Fibroblast of the aortic adventitia (primary cell): ENCODE data around the gene SH3TC1. TPM values are rescaled to one million over a fixed set of nuclear protein-coding genes. Genes with fewer than 3 reads are reported as not detected.

Experiments
- DNase-seq: peaks from one replicate; pipeline ENCODE4 v3.0.0-alpha.2; 2010; ENCODE audit warnings: low read depth
- H3K4me3 ChIP-seq: 2 replicates; pipeline ENCODE4 v1.5.1; 2011; ENCODE audit warnings: low read depth, mild to moderate bottlenecking, control low read depth, low read length, moderate library complexity
- CTCF ChIP-seq: IDR thresholded peaks from 2 replicates; pipeline ENCODE4 v1.5.1; 2011; ENCODE audit warnings: mild to moderate bottlenecking, low read length, control low read depth, inconsistent platforms; ENCODE audit not compliant: insufficient read depth
- total RNA-seq: library from RNA; depleted of rRNA; stranded (reverse); fragments of >200 nt; gene quantifications from 2 replicates; pipeline ENCODE4 v1.2.3, GENCODE V29; 2012; ENCODE audit warnings: low replicate concordance

Gene SH3TC1
- total RNA-seq, 1 donor: 1.5 TPM

GRCh38 chr4:8245884-8246833, 47.1 kb downstream of the SH3TC1 start:
- H3K4me3 ChIP-seq: no peak overlapping the region
- DNase-seq: no peak
- no peak for TF ChIP-seq CTCF

GRCh38 chr4:8247047-8247930, 48.2 kb downstream of the SH3TC1 start:
- DNase-seq: peak; percentile 50
- H3K4me3 ChIP-seq: no peak overlapping the region
- TF ChIP-seq CTCF: no peak

GRCh38 chr4:8248091-8248490, 49.0 kb downstream of the SH3TC1 start:
- TF ChIP-seq CTCF: no peak
- DNase-seq: no peak
- H3K4me3 ChIP-seq: no peak overlapping the region

GRCh38 chr4:8250227-8250626, 51.1 kb downstream of the SH3TC1 start:
- TF ChIP-seq CTCF: no peak
- no peak for DNase-seq
- H3K4me3 ChIP-seq: no peak overlapping the region

- TF ChIP-seq CTCF: no peak
- no peak for DNase-seq
- H3K4me3 ChIP-seq: no peak overlapping the region
Measured at GRCh38 chr4:8250637-8251036, 51.5 kb downstream of the SH3TC1 start.

GRCh38 chr4:8251110-8251883, 52.2 kb downstream of the SH3TC1 start:
- TF ChIP-seq CTCF: no peak
- DNase-seq: no peak

More at GRCh38 chr4:8251110-8251883, 52.2 kb downstream of the SH3TC1 start:
- no peak overlapping the region for H3K4me3 ChIP-seq
